Activated naive CD4-positive, alpha-beta T cell treated with anti-CD3 and anti-CD28 coated beads, Interleukin-2, amount 50 U/mL, for 72 hours (primary cell): ENCODE data around the gene CILP2. TPM values are rescaled to one million over a fixed set of nuclear protein-coding genes. Genes with fewer than 3 reads are reported as not detected.

Experiments used
- ATAC-seq, 2 donors: fragments of 150-1000 bp; cut with Tn5 transposase; 2 replicates each; pipeline ENCODE4 v1.10.0; 2021; ENCODE audit warnings: mild to moderate bottlenecking in 2 of 2, moderate library complexity in 2 of 2
- DNase-seq, 2 donors: peaks; one replicate each; pipeline ENCODE4 v3.0.0; 2021 to 2022; ENCODE audit warnings: low spot score in 2 of 2
- H3K27ac Mint-ChIP-seq, 2 donors: one replicate each; pipeline ENCODE4 v1.8.0; 2022; ENCODE audit warnings: mild to moderate bottlenecking in 2 of 2, mixed read lengths in 2 of 2
- H3K36me3 Mint-ChIP-seq, 2 donors: one replicate each; pipeline ENCODE4 v1.8.0; 2022; ENCODE audit warnings: mixed read lengths in 2 of 2
- H3K9me3 Mint-ChIP-seq, 2 donors: one replicate each; pipeline ENCODE4 v1.8.0; 2022; ENCODE audit warnings: mixed read lengths in 2 of 2
- total RNA-seq, 2 donors: library from RNA; stranded (reverse); gene quantifications; one replicate each; pipeline ENCODE4 v1.2.3, GENCODE V29; 2022

The CILP2 gene
- total RNA-seq, 2 donors from 2014 or later = 0.25 to 0.31 TPM

DNA sequence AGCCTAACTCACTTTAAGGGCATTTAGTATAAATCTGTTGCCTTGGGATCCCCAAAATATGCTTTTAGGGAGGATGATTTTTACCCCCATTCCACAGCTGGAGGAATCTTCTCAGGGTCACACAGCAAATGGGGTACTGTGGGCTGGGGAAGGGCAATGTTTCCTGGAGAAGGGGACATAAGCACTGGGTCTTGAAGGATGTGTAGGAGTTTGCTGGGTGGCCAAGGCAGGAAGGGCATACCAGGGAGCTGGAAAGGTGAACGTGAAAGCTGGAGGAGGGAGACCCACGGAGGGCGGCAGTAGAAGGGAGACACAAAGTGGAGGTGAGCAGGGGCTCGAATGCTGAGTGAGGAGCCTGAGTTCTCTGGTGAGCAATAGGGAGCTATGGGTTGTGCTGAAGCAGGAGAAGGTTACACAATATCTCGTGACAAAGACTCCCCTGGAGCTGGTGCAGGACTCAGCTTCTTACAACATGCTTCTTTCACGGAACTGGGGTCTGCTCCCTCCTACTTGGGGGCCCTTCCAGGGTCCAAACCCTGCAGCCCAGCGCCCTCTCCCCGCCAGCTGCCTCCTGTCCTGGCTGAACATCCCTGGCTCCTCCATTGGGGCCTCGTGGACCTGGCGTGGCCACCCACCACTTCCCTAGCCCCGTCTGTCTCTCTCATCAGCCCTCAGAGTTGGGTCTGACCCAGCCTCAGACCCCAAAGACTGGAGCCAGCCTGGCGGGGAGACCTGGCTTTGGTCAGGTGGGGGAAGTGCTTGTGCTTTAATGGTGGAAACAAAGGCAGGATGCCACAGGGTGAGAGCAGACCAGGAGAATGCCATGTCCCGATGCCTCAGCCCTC lies 11.1 kb downstream of the CILP2 start:
- DNase-seq (no peak), ATAC-seq (no peak)
- Mint-ChIP-seq H3K36me3 (no peaks in the 10 kb centered on the region), H3K9me3 (no peaks in the 10 kb centered on the region), H3K27ac (no peak overlapping the region)

DNA sequence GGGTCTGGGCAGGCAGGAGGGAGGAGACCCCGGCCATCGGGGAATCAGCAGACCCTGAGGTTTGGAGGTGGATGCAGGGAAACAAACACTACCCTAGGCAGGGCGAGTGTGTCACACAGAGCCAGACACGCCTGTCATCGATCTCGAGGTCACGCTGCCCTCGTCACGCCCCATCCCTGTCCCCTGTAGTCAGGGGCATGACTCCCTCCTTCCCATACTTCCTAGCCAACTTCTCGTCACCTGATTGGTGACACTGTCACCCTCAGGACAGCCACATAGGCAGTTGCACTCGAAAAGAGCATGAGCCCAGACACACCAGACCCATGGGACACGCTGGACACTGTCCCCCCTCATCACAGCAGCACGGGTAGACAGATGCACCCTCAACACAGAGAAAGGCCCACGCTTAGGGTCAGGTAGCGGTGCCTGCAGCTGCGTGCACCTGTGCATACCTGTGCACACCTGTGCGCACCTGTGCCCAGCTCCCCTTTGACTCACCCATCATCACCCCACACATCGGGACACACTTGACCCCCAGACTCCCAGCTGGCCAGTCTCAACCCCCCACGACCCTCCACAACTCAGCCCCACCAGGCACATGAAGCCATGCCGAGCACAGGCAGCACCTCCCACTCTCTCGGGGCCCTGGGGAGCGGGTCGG lies 11.9 kb downstream of the CILP2 start:
- no peaks in the 10 kb centered on the region for H3K36me3 Mint-ChIP-seq
- DNase-seq (no peak), ATAC-seq (no peak)
- H3K9me3 Mint-ChIP-seq = no peaks in the 10 kb centered on the region
- no peak overlapping the region for H3K27ac Mint-ChIP-seq

GRCh38 chr19:19550485-19550929 lies 12.4 kb downstream of the CILP2 start:
- DNase-seq = no peak
- no peak for ATAC-seq
- Mint-ChIP-seq H3K27ac (no peak overlapping the region), H3K36me3 (no peaks in the 10 kb centered on the region), H3K9me3 (no peaks in the 10 kb centered on the region)

DNA sequence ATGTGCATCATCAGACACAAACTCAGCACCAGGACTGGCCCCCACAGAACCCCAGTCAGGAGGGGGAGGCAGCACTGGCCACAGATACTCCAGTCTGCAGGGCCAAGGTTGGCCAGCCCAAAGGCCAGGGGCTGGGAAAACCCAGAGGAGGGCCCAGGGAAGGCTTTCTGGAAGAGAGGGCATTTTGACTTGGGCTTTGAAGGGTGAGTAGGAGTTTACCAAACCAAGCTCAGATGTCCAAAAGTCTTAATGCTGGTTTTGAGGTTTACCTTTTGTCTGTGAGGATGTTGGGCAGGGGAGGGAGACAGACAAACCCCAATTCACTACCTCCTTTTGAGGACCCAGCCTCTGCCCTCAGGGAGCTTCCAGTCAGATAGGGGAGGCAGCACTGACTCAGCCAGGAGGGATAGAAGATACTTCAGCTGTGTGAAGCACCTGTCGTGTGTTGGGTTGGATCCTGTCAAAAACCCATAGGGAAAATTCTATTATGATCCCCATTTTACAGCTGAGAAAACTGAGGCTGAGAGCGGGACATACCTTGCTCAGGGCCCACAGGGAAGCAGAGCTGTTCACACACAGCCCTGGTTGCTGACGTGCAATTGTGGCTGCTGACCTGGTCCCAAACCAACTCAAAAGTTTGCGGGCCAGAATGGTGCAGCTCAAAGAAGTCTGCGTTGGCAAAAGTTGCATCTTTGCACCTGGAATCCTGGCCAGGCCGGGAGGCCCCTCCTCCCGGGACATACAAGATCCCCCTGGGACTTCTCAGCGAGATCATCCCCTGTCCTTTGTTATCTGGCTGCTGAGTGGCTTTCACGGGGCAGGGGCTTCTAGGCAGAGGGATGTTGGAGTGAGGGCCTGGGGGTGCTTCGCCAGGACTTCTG lies 13.1 kb downstream of the CILP2 start:
- Mint-ChIP-seq H3K27ac (peak overlapping the region in 1 of 2 donors; percentile 65), H3K36me3 (no peaks in the 10 kb centered on the region), H3K9me3 (no peaks in the 10 kb centered on the region)
- DNase-seq (no peak), ATAC-seq (no peak)

DNA sequence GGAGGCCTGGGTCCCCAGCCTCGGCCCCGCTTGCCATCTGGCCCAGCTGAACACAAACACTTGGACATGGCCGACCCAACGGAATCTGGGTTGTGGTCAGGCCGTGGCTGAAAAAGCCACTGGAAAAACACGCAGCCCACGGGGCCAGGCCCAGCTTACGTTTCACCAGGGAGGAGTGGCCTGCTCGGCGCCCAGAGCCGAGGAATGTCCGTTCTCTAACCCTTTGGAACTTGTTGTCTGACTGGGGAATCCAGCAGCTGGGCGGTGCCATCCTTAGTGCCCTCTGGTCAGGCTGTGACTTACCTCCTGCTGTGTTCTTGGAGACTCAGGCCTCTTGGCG lies 13.8 kb downstream of the CILP2 start:
- H3K9me3 Mint-ChIP-seq = no peaks in the 10 kb centered on the region
- peak overlapping the region in 1 of 2 donors; percentile 60 for H3K27ac Mint-ChIP-seq
- H3K36me3 Mint-ChIP-seq = no peaks in the 10 kb centered on the region
- ATAC-seq = no peak
- DNase-seq = no peak

- no peaks in the 10 kb centered on the region for H3K9me3 Mint-ChIP-seq
- H3K27ac Mint-ChIP-seq = no peak overlapping the region
- DNase-seq = no peak
- H3K36me3 Mint-ChIP-seq = no peaks in the 10 kb centered on the region
- peak; percentile 34 to 48 for ATAC-seq
Observed at GRCh38 chr19:19552798-19553197, 14.7 kb downstream of the CILP2 start.

DNA sequence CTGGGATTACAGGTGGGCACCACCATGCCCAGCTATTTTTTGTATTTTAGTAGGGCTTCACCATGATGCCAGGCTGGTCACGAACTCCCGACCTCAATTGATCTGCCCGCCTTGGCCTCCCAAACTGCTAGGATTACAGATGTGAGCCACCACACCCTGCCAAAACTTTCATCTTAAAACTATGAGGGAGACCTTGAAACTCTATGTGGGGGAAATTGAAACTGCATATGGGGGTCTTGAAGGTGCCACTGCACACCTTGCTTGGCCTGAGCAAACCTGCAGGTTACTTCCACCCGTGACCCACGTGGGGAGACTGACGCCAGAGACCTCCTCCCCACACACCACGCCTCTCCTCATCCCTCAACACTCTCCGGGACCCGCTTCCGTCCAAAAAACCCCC lies 15.6 kb downstream of the CILP2 start:
- ATAC-seq = no peak
- H3K36me3 Mint-ChIP-seq = no peaks in the 10 kb centered on the region
- no peak for DNase-seq
- H3K9me3 Mint-ChIP-seq = no peaks in the 10 kb centered on the region
- peak overlapping the region in 1 of 2 donors; percentile 21 for H3K27ac Mint-ChIP-seq

GRCh38 chr19:19554074-19555023 lies 16.3 kb downstream of the CILP2 start:
- Mint-ChIP-seq H3K9me3 (no peaks in the 10 kb centered on the region), H3K27ac (peak overlapping the region in 1 of 2 donors; percentile 21), H3K36me3 (no peaks in the 10 kb centered on the region)
- DNase-seq = peak in 1 of 2 donors; percentile 78
- ATAC-seq = peak; percentile 66 to 76

- ATAC-seq (no peak), DNase-seq (no peak)
- H3K27ac Mint-ChIP-seq = peak overlapping the region in 1 of 2 donors; percentile 66
- no peaks in the 10 kb centered on the region for H3K36me3 Mint-ChIP-seq
- H3K9me3 Mint-ChIP-seq = no peaks in the 10 kb centered on the region
Observed at GRCh38 chr19:19558055-19558454, 20.0 kb downstream of the CILP2 start.

- Mint-ChIP-seq H3K9me3 (no peaks in the 10 kb centered on the region), H3K27ac (peak overlapping the region in 1 of 2 donors; percentile 66), H3K36me3 (no peaks in the 10 kb centered on the region)
- no peak for DNase-seq
- ATAC-seq = no peak
Observed at GRCh38 chr19:19558636-19559035, 20.6 kb downstream of the CILP2 start.

DNA sequence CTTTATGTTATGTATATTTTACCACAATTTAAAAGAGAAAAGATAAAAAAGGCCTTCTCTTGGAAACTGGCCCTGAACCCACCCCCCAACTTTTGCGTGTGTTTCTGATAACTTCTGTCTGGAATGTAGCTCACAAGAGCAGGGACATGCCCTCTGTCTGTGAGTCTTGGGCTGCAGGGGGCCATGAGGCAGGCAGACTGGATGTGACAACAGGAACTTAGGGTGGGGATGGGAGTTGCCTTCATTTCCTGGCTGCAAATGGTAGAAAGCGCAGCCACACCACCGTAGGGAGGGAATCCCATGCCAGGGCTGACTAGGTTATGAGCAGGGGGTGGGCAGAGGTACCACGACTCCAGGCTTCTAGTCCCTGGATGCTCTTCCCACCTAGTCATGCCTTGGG lies 21.9 kb downstream of the CILP2 start:
- Mint-ChIP-seq H3K9me3 (no peaks in the 10 kb centered on the region), H3K27ac (peak overlapping the region in 1 of 2 donors; percentile 71), H3K36me3 (peaks cover 6 to 9% of the 10 kb centered on the region in 2 donors)
- DNase-seq (no peak), ATAC-seq (no peak)

DNA sequence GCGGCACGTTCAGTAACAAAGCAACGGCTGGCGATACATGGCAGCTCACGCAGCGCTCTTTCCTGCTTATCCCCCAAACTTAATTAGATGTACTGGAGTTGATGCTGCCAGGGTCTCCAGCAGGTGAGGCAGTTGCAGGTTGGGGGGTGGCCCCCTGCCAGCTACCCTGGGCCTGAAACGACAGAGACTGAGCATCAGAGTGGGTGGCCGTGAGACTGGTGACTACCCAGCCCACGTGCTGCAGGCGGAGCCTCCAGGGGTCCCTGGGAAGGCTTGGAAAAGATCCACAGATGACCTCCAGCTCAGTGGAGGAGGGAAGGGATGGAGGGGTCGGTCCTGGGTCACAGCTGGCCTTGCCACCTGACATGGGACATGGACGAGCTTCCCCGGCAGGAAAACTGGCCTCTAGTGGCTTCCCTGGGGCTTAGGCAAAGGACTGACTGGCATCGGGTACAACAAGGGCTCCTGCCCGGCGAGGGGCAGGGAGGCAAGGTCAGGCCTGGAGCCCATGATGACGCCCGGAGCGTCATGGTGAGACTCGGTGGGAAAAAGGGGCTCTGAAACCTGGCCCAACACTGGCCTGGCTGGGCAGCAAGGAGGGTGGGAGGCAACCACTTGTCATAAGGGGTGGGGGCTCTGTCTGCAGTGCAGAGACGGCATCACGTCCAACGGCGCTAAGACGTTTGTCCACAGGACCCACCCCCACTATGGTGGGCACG lies 24.0 kb downstream of the CILP2 start:
- ATAC-seq = no peak
- Mint-ChIP-seq H3K36me3 (peaks cover 10 to 14% of the 10 kb centered on the region in 2 donors), H3K27ac (peak overlapping the region; percentile 77 to 81), H3K9me3 (no peaks in the 10 kb centered on the region)
- DNase-seq = no peak

- DNase-seq = no peak
- peaks cover 10 to 14% of the 10 kb centered on the region in 2 donors for H3K36me3 Mint-ChIP-seq
- peak; percentile 63 to 84 for ATAC-seq
Observed at GRCh38 chr19:19562665-19563347, 24.7 kb downstream of the CILP2 start.

GRCh38 chr19:19563348-19563848 lies 25.3 kb downstream of the CILP2 start:
- DNase-seq = no peak
- ATAC-seq = peak in 1 of 2 donors; percentile 16
- Mint-ChIP-seq H3K36me3 (peaks cover 10 to 14% of the 10 kb centered on the region in 2 donors), H3K27ac (peak overlapping the region; percentile 81 to 84), H3K9me3 (no peaks in the 10 kb centered on the region)

More at GRCh38 chr19:19562665-19563347, 24.7 kb downstream of the CILP2 start:
- Mint-ChIP-seq H3K27ac (peak overlapping the region; percentile 81 to 84), H3K9me3 (no peaks in the 10 kb centered on the region)

GRCh38 chr19:19566306-19566705 lies 28.2 kb downstream of the CILP2 start:
- Mint-ChIP-seq H3K27ac (peak overlapping the region; percentile 29 to 65), H3K36me3 (peaks cover 10 to 33% of the 10 kb centered on the region in 2 donors)
- no peak for ATAC-seq

More at GRCh38 chr19:19566306-19566705, 28.2 kb downstream of the CILP2 start:
- H3K9me3 Mint-ChIP-seq = no peaks in the 10 kb centered on the region
- DNase-seq = no peak
